Astrocyte (in vitro differentiated cells and primary cell): Measurements from ENCODE around the gene HMOX1. TPM values are rescaled to one million over a fixed set of nuclear protein-coding genes. Genes with fewer than 3 reads are reported as not detected.

Experiments used
- DNase-seq: peaks from one replicate; pipeline ENCODE4 v3.0.0-alpha.2; 2010; ENCODE audit warnings: low read depth
- FAIRE-seq: peaks from 2 replicates; lab custom pipeline; 2011; peaks lifted over from hg19 to GRCh38; lab: Jason Lieb, UNC
- H2AFZ ChIP-seq: 2 replicates; pipeline ENCODE4 v1.6.0; 2012; ENCODE audit warnings: low read depth, low read length, inconsistent platforms
- H3K27ac ChIP-seq: 2 replicates; pipeline ENCODE4 v1.5.1; 2011; ENCODE audit warnings: low read depth, low read length, inconsistent platforms
- H3K27me3 ChIP-seq: 2 replicates; pipeline ENCODE4 v1.6.0; 2011; ENCODE audit warnings: low read length, inconsistent platforms; ENCODE audit not compliant: insufficient read depth
- H3K36me3 ChIP-seq: 2 replicates; pipeline ENCODE4 v1.5.1; 2011; ENCODE audit warnings: low read length, inconsistent platforms; ENCODE audit not compliant: insufficient read depth
- H3K4me1 ChIP-seq: 2 replicates; pipeline ENCODE4 v1.5.1; 2011; ENCODE audit warnings: low read length, inconsistent platforms; ENCODE audit not compliant: insufficient read depth
- H3K4me2 ChIP-seq: 2 replicates; pipeline ENCODE4 v1.6.0; 2012; ENCODE audit warnings: low read length, inconsistent platforms
- H3K4me3 ChIP-seq: 2 replicates; pipeline ENCODE4 v1.5.1; 2011; ENCODE audit warnings: low read depth, mild to moderate bottlenecking, low read length, inconsistent platforms; ENCODE audit not compliant: insufficient read depth
- H3K79me2 ChIP-seq: 2 replicates; pipeline ENCODE4 v1.6.0; 2012; ENCODE audit warnings: mild to moderate bottlenecking, low read length, inconsistent platforms; ENCODE audit not compliant: insufficient read depth
- H3K9ac ChIP-seq: 2 replicates; pipeline ENCODE4 v1.6.0; 2012; ENCODE audit warnings: mild to moderate bottlenecking, low read length, inconsistent platforms
- H3K9me3 ChIP-seq: 2 replicates; pipeline ENCODE4 v1.5.1; 2012; ENCODE audit warnings: low read depth, mild to moderate bottlenecking, low read length, inconsistent platforms; ENCODE audit not compliant: insufficient read depth
- H4K20me1 ChIP-seq: 2 replicates; pipeline ENCODE4 v1.6.0; 2012; ENCODE audit warnings: low read length, inconsistent platforms; ENCODE audit not compliant: insufficient read depth
- H3K27ac Mint-ChIP-seq: one replicate; pipeline ENCODE4 v1.8.0; 2021; ENCODE audit warnings: mild to moderate bottlenecking, mixed read lengths; ENCODE audit not compliant: unreplicated experiment
- H3K27me3 Mint-ChIP-seq: one replicate; pipeline ENCODE4 v1.8.0; 2021; ENCODE audit warnings: low read depth, mixed read lengths; ENCODE audit not compliant: unreplicated experiment
- H3K36me3 Mint-ChIP-seq: one replicate; pipeline ENCODE4 v1.8.0; 2021; ENCODE audit warnings: low read depth, mixed read lengths; ENCODE audit not compliant: unreplicated experiment
- H3K4me1 Mint-ChIP-seq: one replicate; pipeline ENCODE4 v1.8.0; 2021; ENCODE audit warnings: low read depth, mixed read lengths; ENCODE audit not compliant: unreplicated experiment
- H3K4me3 Mint-ChIP-seq: one replicate; pipeline ENCODE4 v1.8.0; 2021; ENCODE audit warnings: mild to moderate bottlenecking, moderate library complexity, mixed read lengths; ENCODE audit not compliant: unreplicated experiment
- H3K9me3 Mint-ChIP-seq: one replicate; pipeline ENCODE4 v1.8.0; 2021; ENCODE audit warnings: mild to moderate bottlenecking, mixed read lengths; ENCODE audit not compliant: unreplicated experiment
- CTCF ChIP-seq: IDR thresholded peaks from 2 replicates; pipeline ENCODE4 v1.5.1; 2011; ENCODE audit warnings: low read depth, mild to moderate bottlenecking, inconsistent platforms, low read length, moderate library complexity; ENCODE audit not compliant: insufficient read depth
- EZH2 ChIP-seq: IDR thresholded peaks from 2 replicates; pipeline ENCODE4 v1.6.1; 2012; ENCODE audit warnings: mild to moderate bottlenecking, low read length, inconsistent platforms; ENCODE audit not compliant: insufficient read depth
- total RNA-seq: library from RNA; stranded (reverse); gene quantifications from 2 replicates; pipeline ENCODE4 v1.2.1, GENCODE V29; 2021

The HMOX1 gene
- total RNA-seq, 1 donor from 2014 or later, result 17.0 TPM

GRCh38 chr22:35425546-35425945 lies 44.6 kb downstream of the HMOX1 start:
- Mint-ChIP-seq H3K27me3 (no peaks in the 10 kb centered on the region), H3K4me3 (no peak overlapping the region), H3K27ac (peak overlapping the region; percentile 12), H3K36me3 (peaks cover 9% of the 10 kb centered on the region), H3K4me1 (peaks cover 18% of the 10 kb centered on the region), H3K9me3 (peaks cover 2% of the 10 kb centered on the region)
- no peak for DNase-seq
- no peak overlapping the region for H3K9ac ChIP-seq
- H2AFZ ChIP-seq, result no peak overlapping the region
- no peak for TF ChIP-seq EZH2
- no peak overlapping the region for H3K4me3 ChIP-seq
- no peaks in the 10 kb centered on the region for H3K27me3 ChIP-seq
- FAIRE-seq, result no peak
- H3K4me2 ChIP-seq, result peak overlapping the region; percentile 61
- no peaks in the 10 kb centered on the region for H3K9me3 ChIP-seq
- no peak overlapping the region for H3K27ac ChIP-seq
- no peaks in the 10 kb centered on the region for H3K79me2 ChIP-seq
- peaks cover 4% of the 10 kb centered on the region for H3K36me3 ChIP-seq
- peaks cover 9% of the 10 kb centered on the region for H4K20me1 ChIP-seq
- peaks cover 20% of the 10 kb centered on the region for H3K4me1 ChIP-seq

- no peak for DNase-seq
- Histone ChIP-seq H3K27ac (no peak overlapping the region), H4K20me1 (peaks cover 9% of the 10 kb centered on the region), H3K27me3 (no peaks in the 10 kb centered on the region), H3K9ac (peak overlapping the region; percentile 41), H3K4me3 (no peak overlapping the region), H3K4me2 (peak overlapping the region; percentile 61), H3K4me1 (peaks cover 22% of the 10 kb centered on the region), H3K36me3 (no peaks in the 10 kb centered on the region), H3K79me2 (no peaks in the 10 kb centered on the region), H3K9me3 (no peaks in the 10 kb centered on the region), H2AFZ (peak overlapping the region; percentile 65)
- FAIRE-seq, result no peak
- H3K9me3 Mint-ChIP-seq, result peaks cover 2% of the 10 kb centered on the region
- peaks cover 21% of the 10 kb centered on the region for H3K4me1 Mint-ChIP-seq
- no peak overlapping the region for H3K4me3 Mint-ChIP-seq
- no peaks in the 10 kb centered on the region for H3K27me3 Mint-ChIP-seq
- TF ChIP-seq EZH2, result no peak
- no peak for TF ChIP-seq CTCF
- H3K36me3 Mint-ChIP-seq, result peaks cover 9% of the 10 kb centered on the region
- H3K27ac Mint-ChIP-seq, result peak overlapping the region; percentile 41
Measured at GRCh38 chr22:35425971-35426800, 45.3 kb downstream of the HMOX1 start.

- Histone ChIP-seq H3K27ac (no peak overlapping the region), H2AFZ (peak overlapping the region; percentile 65), H3K27me3 (no peaks in the 10 kb centered on the region), H3K79me2 (no peaks in the 10 kb centered on the region), H3K4me1 (peaks cover 26% of the 10 kb centered on the region), H3K36me3 (no peaks in the 10 kb centered on the region), H3K9ac (peak overlapping the region; percentile 41), H3K4me2 (peak overlapping the region; percentile 61), H4K20me1 (peaks cover 9% of the 10 kb centered on the region), H3K9me3 (no peaks in the 10 kb centered on the region), H3K4me3 (no peak overlapping the region)
- no peak for FAIRE-seq
- Mint-ChIP-seq H3K4me3 (no peak overlapping the region), H3K9me3 (peaks cover 2% of the 10 kb centered on the region), H3K4me1 (peaks cover 24% of the 10 kb centered on the region), H3K27ac (peak overlapping the region; percentile 41), H3K36me3 (peaks cover 9% of the 10 kb centered on the region), H3K27me3 (no peaks in the 10 kb centered on the region)
- TF ChIP-seq EZH2, result no peak
- no peak for TF ChIP-seq CTCF
- DNase-seq, result peak; percentile 47
Measured at GRCh38 chr22:35426801-35427140, 45.9 kb downstream of the HMOX1 start.
